ENCODE results near the gene TGFB2. TPM values are rescaled to one million over a fixed set of nuclear protein-coding genes. Genes with fewer than 3 reads are reported as not detected.

Gene TGFB2
- total and polyA plus RNA-seq, 10 donors, result 0.24 to 5.5 (median 2.1) TPM

- WGBS, 5 donors, result 83 to 94% (median 90%) methylated on average over 3 of the region's 3 CpGs
- TF ChIP-seq POLR2A (IDR thresholded peaks at IDR 0.05) (no peak), POLR2AphosphoS5 (IDR thresholded peaks at IDR 0.05) (no peak), CTCF (IDR thresholded peaks at IDR 0.05 in 8 of 11, conservative IDR thresholded peaks at IDR 0.05 in 3 of 11) (no peak)
- Histone ChIP-seq H3K4me3 (no peak overlapping the region), H3K4me1 (no peaks in the 10 kb centered on the region), H3K36me3 (no peaks in the 10 kb centered on the region), H3K9me3 (no peaks in the 10 kb centered on the region), H3K27me3 (replicated peaks in 1 of 7) (no peaks in the 10 kb centered on the region), H3K27ac (no peak overlapping the region)
- DNase-seq, result no peak
- intact Hi-C loops (cut with DNase I; ENCODE audit: low total_unique reads), result no loop called here
Measured at GRCh38 chr1:218488531-218488930, 143.4 kb downstream of the TGFB2 start.

DNA sequence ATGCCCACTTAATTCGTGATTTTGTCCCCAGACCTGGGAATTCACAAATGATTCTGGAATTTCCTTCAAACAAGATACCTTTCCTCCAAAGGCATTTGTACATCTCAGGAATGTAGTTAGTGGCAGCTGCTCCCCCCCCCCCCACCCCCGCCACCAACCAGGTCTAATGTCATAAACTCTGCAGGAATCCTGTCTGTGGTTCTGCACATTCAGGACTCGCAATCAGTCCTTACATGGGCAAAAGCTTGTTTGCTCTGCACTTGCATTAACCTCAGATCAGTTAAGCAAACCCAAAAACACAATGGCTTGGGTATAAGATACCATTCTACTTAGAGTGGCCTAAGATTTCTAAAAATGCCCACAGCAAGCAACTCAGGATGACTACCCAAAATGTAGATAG lies 143.8 kb downstream of the TGFB2 start:
- no peak overlapping the region for H3K27ac ChIP-seq
- H3K4me1 ChIP-seq, result no peaks in the 10 kb centered on the region
- no peaks in the 10 kb centered on the region for H3K27me3 ChIP-seq (replicated peaks in 1 of 7)
- no peaks in the 10 kb centered on the region for H3K36me3 ChIP-seq
- WGBS, 5 donors, result 79 to 94% (median 92%) methylated on average over 3 of the region's 3 CpGs
- H3K9me3 ChIP-seq, result no peaks in the 10 kb centered on the region
- intact Hi-C loops (cut with DNase I; ENCODE audit: low total_unique reads), result no loop called here
- no peak for DNase-seq
- H3K4me3 ChIP-seq, result no peak overlapping the region
- TF ChIP-seq CTCF (IDR thresholded peaks at IDR 0.05 in 8 of 11, conservative IDR thresholded peaks at IDR 0.05 in 3 of 11) (no peak), POLR2A (IDR thresholded peaks at IDR 0.05) (no peak), POLR2AphosphoS5 (IDR thresholded peaks at IDR 0.05) (no peak)

DNA sequence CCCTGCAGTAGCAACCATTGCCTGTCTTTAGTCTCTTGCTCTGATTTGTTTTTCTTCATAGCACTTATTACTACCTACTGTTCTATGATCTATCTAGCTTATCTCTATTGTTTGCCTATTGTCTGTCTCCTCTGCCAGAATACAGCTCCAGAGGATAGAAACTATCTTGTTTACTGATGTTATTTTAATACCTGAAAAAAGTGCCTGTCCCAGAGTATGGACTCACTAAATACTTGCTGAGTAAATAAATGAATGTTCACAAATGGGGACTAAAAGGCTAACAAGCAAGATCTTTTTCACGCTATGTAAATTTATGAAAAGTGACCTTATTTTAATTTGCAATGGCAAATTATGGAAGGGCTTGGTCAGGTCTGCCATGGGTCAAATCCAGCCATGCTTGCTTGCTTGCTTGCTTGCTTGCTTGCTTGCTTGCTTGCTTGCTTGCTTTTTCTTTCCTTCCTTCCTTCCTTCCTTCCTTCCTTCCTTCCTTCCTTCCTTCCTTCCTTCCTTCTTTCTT lies 145.3 kb downstream of the TGFB2 start:
- no peaks in the 10 kb centered on the region for H3K9me3 ChIP-seq
- H3K4me1 ChIP-seq, result no peaks in the 10 kb centered on the region
- no peaks in the 10 kb centered on the region for H3K36me3 ChIP-seq
- no peak for DNase-seq
- TF ChIP-seq POLR2AphosphoS5 (IDR thresholded peaks at IDR 0.05) (no peak), POLR2A (IDR thresholded peaks at IDR 0.05) (no peak), CTCF (IDR thresholded peaks at IDR 0.05 in 8 of 11, conservative IDR thresholded peaks at IDR 0.05 in 3 of 11) (no peak)
- no peaks in the 10 kb centered on the region for H3K27me3 ChIP-seq (replicated peaks in 1 of 7)
- no peak overlapping the region for H3K4me3 ChIP-seq
- intact Hi-C loops (cut with DNase I; ENCODE audit: low total_unique reads), result no loop called here
- WGBS, 5 donors, result 88 to 94% (median 90%) methylated on average over 1 of the region's 1 CpG
- H3K27ac ChIP-seq, result no peak overlapping the region

- H3K4me3 ChIP-seq, result no peak overlapping the region
- no peaks in the 10 kb centered on the region for H3K36me3 ChIP-seq
- H3K27me3 ChIP-seq (replicated peaks in 1 of 7), result no peaks in the 10 kb centered on the region
- intact Hi-C loops (cut with DNase I; ENCODE audit: low total_unique reads), result no loop called here
- DNase-seq, result no peak
- WGBS, 5 donors, result 68 to 88% (median 70%) methylated on average over 2 of the region's 2 CpGs
- H3K9me3 ChIP-seq, result no peaks in the 10 kb centered on the region
- no peak overlapping the region for H3K27ac ChIP-seq
- TF ChIP-seq POLR2AphosphoS5 (IDR thresholded peaks at IDR 0.05) (no peak), POLR2A (IDR thresholded peaks at IDR 0.05) (no peak), CTCF (IDR thresholded peaks at IDR 0.05 in 8 of 11, conservative IDR thresholded peaks at IDR 0.05 in 3 of 11) (no peak)
- no peaks in the 10 kb centered on the region for H3K4me1 ChIP-seq
Measured at GRCh38 chr1:218492874-218493273, 147.7 kb downstream of the TGFB2 start.
